K562 (cell line): Measurements from ENCODE around the gene PPM1H. TPM values are rescaled to one million over a fixed set of nuclear protein-coding genes. Genes with fewer than 3 reads are reported as not detected.

ENCODE experiments used
- GATA2 ChIP-seq: sonication (generic); formaldehyde crosslinking; IDR thresholded peaks from 2 replicates; pipeline ENCODE4 v1.4.0; 2020; ENCODE audit warnings: mild to moderate bottlenecking, missing genetic modification reagents
- HNRNPLL ChIP-seq: fragments of 200-400 bp; formaldehyde crosslinking; IDR thresholded peaks from 2 replicates; pipeline ENCODE4 v1.6.1; 2017; ENCODE audit warnings: low read length, low read depth, mild to moderate bottlenecking; ENCODE audit not compliant: poor library complexity, severe bottlenecking
- POLR2B ChIP-seq: fragments of 450-650 bp; IDR thresholded peaks from 2 replicates; pipeline ENCODE4 v1.6.1; 2018; ENCODE audit warnings: low read depth; ENCODE audit not compliant: partially characterized antibody
- PPARD ChIP-seq: fragments of 250-450 bp; sonication (Bioruptor Pico); IDR thresholded peaks from 2 replicates; pipeline ENCODE4 v1.8.0; 2022; ENCODE audit warnings: inconsistent platforms, mild to moderate bottlenecking, moderate library complexity
- ZNF780A ChIP-seq: fragments of 250-450 bp; sonication (Bioruptor Pico); IDR thresholded peaks from 2 replicates; pipeline ENCODE4 v1.5.0; 2021; ENCODE audit warnings: mild to moderate bottlenecking
- polyA plus RNA-seq, 8 experiments: library from polyadenylated mRNA; depleted of rRNA in 4 of 8; stranded (reverse) in 5 of 8; unstranded in 3 of 8; fragments of >200 nt; fragmentation: Nextera tagmentation in 2 of 8; fragmentation: Illumina TruSeq in 1 of 8; extraction: Ambion mirVana in 2 of 8; extraction: Trizol in 1 of 8; gene quantifications; 2 replicates each; pipeline versions ENCODE4 v1.2.1 to v1.2.3, GENCODE V29; 2011 to 2014; ENCODE audit warnings: inconsistent platforms in 1 of 8, missing spikeins in 1 of 8
- total RNA-seq, 7 experiments: library from RNA; depleted of rRNA in 6 of 7; stranded (reverse); fragments of >200 nt in 6 of 7; fragmentation: Illumina TruSeq in 2 of 7; extraction: Trizol in 2 of 7; gene quantifications; 2 replicates each; pipeline versions ENCODE4 v1.2.1 to v1.2.3, GENCODE V29; 2011 to 2021; ENCODE audit warnings: low replicate concordance in 1 of 7
- TF ChIP-seq, protein P1 (sequence below), 2 experiments: fragments of 450-650 bp; conservative IDR thresholded peaks; 2 replicates each; pipeline ENCODE4 v1.6.1; 2017; ENCODE audit warnings: mild to moderate bottlenecking in 2 of 2, moderate library complexity in 2 of 2
- TF ChIP-seq, protein P2 (sequence below): fragments of 250-450 bp; sonication (Bioruptor Pico); IDR thresholded peaks from 2 replicates; pipeline ENCODE4 v1.8.0; 2021; ENCODE audit warnings: moderate library complexity, mild to moderate bottlenecking, inconsistent platforms
- TF ChIP-seq, protein P3 (sequence below): fragments of 450-650 bp; IDR thresholded peaks from 2 replicates; pipeline ENCODE4 v1.6.1; 2016
- TF ChIP-seq, protein P4 (sequence below), 2 experiments: fragments of 450-650 bp; formaldehyde crosslinking in 1 of 2; IDR thresholded peaks; 2 replicates each; pipeline versions ENCODE4 v1.4.0 to v1.6.1; 2014 to 2020; ENCODE audit warnings: mild to moderate bottlenecking in 2 of 2, borderline replicate concordance in 1 of 2, low read depth in 1 of 2
- TF ChIP-seq, protein P5 (sequence below): sonication (generic); formaldehyde crosslinking; IDR thresholded peaks from 2 replicates; pipeline ENCODE4 v1.8.1; 2022; ENCODE audit warnings: missing genetic modification reagents
- TF ChIP-seq, protein P6 (sequence below), 3 experiments: IDR thresholded peaks in 2 of 3; conservative IDR thresholded peaks in 1 of 3; 2 replicates each; pipeline ENCODE4 v1.5.1; 2011 to 2012; ENCODE audit warnings: low read length in 3 of 3, mild to moderate bottlenecking in 3 of 3, control low read depth in 2 of 3, improper control_type of control experiment in 1 of 3, inconsistent platforms in 1 of 3, low read depth in 1 of 3, mixed read lengths in 1 of 3, moderate library complexity in 1 of 3; ENCODE audit not compliant: insufficient read depth in 2 of 3

PPM1H gene
- total and polyA plus RNA-seq, 9 of the 15 experiments (the other 6 are each of a cell fraction or from before 2014, with no cell fraction given): 5.3 to 29.3 (median 11.3) TPM

DNA sequence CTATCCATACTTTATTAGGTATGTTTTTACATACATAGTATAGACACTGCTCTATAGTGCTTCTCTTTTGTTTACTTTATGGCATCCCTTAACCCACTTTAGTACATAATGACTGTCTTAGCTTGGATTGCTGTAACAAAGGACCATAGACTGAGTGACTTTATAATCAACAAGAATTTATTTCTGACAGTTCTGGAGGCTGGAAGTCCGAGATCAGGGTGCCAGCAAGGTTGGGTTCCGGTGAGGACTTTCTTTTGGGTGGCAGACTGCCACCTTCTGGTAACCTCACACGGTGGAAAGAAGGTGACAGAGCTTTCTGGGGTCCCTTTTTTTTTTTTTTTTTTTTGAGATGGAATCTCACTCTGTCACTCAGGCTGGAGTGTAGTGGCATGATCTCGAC, 48.6 kb upstream of the PPM1H start (continued):
- TF ChIP-seq, protein P1, sequence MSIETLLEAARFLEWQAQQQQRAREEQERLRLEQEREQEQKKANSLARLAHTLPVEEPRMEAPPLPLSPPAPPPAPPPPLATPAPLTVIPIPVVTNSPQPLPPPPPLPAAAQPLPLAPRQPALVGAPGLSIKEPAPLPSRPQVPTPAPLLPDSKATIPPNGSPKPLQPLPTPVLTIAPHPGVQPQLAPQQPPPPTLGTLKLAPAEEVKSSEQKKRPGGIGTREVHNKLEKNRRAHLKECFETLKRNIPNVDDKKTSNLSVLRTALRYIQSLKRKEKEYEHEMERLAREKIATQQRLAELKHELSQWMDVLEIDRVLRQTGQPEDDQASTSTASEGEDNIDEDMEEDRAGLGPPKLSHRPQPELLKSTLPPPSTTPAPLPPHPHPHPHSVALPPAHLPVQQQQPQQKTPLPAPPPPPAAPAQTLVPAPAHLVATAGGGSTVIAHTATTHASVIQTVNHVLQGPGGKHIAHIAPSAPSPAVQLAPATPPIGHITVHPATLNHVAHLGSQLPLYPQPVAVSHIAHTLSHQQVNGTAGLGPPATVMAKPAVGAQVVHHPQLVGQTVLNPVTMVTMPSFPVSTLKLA (conservative IDR thresholded peaks at IDR 0.05): no peak
- TF ChIP-seq, protein P2, sequence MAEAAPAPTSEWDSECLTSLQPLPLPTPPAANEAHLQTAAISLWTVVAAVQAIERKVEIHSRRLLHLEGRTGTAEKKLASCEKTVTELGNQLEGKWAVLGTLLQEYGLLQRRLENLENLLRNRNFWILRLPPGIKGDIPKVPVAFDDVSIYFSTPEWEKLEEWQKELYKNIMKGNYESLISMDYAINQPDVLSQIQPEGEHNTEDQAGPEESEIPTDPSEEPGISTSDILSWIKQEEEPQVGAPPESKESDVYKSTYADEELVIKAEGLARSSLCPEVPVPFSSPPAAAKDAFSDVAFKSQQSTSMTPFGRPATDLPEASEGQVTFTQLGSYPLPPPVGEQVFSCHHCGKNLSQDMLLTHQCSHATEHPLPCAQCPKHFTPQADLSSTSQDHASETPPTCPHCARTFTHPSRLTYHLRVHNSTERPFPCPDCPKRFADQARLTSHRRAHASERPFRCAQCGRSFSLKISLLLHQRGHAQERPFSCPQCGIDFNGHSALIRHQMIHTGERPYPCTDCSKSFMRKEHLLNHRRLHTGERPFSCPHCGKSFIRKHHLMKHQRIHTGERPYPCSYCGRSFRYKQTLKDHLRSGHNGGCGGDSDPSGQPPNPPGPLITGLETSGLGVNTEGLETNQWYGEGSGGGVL (CRISPR knock-in tag): no peak
- TF ChIP-seq GATA2 (no peak), HNRNPLL (no peak), POLR2B (no peak), PPARD (CRISPR knock-in tag) (no peak), ZNF780A (CRISPR knock-in tag) (no peak)
- TF ChIP-seq, protein P3, sequence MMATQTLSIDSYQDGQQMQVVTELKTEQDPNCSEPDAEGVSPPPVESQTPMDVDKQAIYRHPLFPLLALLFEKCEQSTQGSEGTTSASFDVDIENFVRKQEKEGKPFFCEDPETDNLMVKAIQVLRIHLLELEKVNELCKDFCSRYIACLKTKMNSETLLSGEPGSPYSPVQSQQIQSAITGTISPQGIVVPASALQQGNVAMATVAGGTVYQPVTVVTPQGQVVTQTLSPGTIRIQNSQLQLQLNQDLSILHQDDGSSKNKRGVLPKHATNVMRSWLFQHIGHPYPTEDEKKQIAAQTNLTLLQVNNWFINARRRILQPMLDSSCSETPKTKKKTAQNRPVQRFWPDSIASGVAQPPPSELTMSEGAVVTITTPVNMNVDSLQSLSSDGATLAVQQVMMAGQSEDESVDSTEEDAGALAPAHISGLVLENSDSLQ: peak; percentile 72
- TF ChIP-seq, protein P4, sequence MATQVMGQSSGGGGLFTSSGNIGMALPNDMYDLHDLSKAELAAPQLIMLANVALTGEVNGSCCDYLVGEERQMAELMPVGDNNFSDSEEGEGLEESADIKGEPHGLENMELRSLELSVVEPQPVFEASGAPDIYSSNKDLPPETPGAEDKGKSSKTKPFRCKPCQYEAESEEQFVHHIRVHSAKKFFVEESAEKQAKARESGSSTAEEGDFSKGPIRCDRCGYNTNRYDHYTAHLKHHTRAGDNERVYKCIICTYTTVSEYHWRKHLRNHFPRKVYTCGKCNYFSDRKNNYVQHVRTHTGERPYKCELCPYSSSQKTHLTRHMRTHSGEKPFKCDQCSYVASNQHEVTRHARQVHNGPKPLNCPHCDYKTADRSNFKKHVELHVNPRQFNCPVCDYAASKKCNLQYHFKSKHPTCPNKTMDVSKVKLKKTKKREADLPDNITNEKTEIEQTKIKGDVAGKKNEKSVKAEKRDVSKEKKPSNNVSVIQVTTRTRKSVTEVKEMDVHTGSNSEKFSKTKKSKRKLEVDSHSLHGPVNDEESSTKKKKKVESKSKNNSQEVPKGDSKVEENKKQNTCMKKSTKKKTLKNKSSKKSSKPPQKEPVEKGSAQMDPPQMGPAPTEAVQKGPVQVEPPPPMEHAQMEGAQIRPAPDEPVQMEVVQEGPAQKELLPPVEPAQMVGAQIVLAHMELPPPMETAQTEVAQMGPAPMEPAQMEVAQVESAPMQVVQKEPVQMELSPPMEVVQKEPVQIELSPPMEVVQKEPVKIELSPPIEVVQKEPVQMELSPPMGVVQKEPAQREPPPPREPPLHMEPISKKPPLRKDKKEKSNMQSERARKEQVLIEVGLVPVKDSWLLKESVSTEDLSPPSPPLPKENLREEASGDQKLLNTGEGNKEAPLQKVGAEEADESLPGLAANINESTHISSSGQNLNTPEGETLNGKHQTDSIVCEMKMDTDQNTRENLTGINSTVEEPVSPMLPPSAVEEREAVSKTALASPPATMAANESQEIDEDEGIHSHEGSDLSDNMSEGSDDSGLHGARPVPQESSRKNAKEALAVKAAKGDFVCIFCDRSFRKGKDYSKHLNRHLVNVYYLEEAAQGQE (IDR thresholded peaks at IDR 0.05; ENCODE audit: borderline replicate concordance): peak; percentile 33; the same call in 1 of the 2 replicates
- TF ChIP-seq, protein P4 (CRISPR knock-in tag; IDR thresholded peaks at IDR 0.05; ENCODE audit: low read depth): no peak
- TF ChIP-seq, protein P5, sequence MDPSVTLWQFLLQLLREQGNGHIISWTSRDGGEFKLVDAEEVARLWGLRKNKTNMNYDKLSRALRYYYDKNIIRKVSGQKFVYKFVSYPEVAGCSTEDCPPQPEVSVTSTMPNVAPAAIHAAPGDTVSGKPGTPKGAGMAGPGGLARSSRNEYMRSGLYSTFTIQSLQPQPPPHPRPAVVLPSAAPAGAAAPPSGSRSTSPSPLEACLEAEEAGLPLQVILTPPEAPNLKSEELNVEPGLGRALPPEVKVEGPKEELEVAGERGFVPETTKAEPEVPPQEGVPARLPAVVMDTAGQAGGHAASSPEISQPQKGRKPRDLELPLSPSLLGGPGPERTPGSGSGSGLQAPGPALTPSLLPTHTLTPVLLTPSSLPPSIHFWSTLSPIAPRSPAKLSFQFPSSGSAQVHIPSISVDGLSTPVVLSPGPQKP (CRISPR knock-in tag): no peak
- TF ChIP-seq, protein P6, sequence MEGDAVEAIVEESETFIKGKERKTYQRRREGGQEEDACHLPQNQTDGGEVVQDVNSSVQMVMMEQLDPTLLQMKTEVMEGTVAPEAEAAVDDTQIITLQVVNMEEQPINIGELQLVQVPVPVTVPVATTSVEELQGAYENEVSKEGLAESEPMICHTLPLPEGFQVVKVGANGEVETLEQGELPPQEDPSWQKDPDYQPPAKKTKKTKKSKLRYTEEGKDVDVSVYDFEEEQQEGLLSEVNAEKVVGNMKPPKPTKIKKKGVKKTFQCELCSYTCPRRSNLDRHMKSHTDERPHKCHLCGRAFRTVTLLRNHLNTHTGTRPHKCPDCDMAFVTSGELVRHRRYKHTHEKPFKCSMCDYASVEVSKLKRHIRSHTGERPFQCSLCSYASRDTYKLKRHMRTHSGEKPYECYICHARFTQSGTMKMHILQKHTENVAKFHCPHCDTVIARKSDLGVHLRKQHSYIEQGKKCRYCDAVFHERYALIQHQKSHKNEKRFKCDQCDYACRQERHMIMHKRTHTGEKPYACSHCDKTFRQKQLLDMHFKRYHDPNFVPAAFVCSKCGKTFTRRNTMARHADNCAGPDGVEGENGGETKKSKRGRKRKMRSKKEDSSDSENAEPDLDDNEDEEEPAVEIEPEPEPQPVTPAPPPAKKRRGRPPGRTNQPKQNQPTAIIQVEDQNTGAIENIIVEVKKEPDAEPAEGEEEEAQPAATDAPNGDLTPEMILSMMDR (IDR thresholded peaks at IDR 0.05 in 2 of 3, conservative IDR thresholded peaks at IDR 0.05 in 1 of 3; ENCODE audit: insufficient read depth in 2 of 3, low read depth in 1 of 3, low read length in 3 of 3): peak; percentile 21 to 58 (median 49); a peak in 4 of 6 replicates
